Smooth muscle cell of the brain vasculature (primary cell): Measurements from ENCODE around the gene NEGR1.

ENCODE experiments used
- DNase-seq: peaks from one replicate; pipeline ENCODE4 v3.0.0-alpha.2; 2012; ENCODE audit warnings: low read depth, low spot score

The NEGR1 gene

GRCh38 chr1:71372496-71372895 lies 909.8 kb downstream of the NEGR1 start:
- DNase-seq = no peak

DNA sequence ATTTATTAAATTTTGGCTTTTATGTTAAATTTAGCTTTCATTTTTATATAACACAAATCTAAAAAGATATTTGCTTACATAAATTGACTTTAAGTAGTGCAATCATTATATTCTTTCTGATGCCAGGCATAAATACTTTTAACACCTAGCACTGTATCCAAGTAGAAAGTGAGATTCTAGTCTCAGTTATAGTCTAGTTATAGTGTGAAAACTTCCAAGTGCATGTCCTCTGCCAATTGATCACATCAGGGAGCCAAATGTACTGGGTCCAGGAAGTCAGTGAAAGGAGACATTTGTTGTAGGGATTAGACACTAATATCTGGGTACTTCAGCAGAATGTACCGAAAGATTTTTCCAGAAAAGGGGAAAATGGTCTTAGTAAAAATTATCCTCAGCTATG lies 910.8 kb downstream of the NEGR1 start:
- DNase-seq = no peak

DNA sequence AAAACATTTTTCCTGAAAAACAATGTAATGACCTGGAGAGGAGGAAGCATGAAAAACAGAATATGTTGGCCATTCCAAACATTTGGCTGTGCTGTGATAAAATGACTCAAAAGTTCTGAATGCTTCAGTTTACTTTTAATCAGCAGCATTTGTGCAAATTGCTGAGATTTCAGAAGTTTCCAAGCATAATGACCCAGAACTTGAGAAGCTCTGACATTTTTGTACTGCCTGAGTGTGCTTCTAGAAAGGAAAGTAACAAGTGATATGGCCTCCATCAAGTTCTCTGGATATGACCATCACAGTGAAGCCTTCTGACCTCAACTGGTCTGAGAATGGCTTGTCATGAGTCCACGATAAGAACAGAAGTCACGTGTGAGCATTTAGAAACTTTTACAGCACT lies 918.1 kb downstream of the NEGR1 start:
- DNase-seq = no peak

DNA sequence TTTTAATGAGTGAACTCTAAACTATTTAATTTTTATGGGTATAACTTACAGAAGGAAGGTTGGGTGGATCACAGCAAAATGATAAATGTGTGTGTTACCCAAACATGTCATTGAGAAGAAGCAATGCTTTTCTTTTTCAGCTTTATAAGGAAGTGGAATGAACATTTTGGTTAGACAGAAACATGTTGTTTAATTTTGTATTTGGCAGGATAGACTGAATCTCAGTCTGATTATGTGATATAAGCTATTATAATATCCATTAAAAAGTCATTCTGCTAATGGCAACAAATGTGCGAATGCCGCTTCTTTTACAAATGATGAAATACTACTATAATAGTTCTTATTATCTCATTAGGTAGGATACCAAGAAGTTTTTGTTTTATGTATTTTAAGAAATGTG lies 919.6 kb downstream of the NEGR1 start:
- DNase-seq = no peak

DNA sequence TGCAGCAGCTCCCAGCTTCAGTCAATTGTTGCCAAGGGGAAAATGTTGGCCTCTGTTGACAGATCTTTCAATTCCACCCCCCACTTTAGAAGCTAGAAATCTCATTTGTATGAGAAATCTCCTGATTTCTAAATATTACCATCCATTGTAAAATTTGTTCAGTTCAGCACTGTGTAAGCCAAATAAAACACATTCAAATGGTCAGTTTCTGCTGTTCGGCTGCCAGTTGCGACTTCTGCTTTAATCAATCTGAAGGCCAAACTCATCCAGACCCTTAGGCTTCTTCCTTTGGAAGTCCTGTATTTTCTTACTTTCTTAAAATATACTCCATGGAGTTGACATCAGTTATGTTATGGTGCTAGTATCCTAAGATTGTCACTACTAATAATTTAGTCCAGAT lies 920.3 kb downstream of the NEGR1 start:
- DNase-seq = no peak

GRCh38 chr1:71357708-71358107 lies 924.6 kb downstream of the NEGR1 start:
- DNase-seq = no peak

- DNase-seq = no peak
Measured at GRCh38 chr1:71351438-71351837, 930.9 kb downstream of the NEGR1 start.

DNA sequence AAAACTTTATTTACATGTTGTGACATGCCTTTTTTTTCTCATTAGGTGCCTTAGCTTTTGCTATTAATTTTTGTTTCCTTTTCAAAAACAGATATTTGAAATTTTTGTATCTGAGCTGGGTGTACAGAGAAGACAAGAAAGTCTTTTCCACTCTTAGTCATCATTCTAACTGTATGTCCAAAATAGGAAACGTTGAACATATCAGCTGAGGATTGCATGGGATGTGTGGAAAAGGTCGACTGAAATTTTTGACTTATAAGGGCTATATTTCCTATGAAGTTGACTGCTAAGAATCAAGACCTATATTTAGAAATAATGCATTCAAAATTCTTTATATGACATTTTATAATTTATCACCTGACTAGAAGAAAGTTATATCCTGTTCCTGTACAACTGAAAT lies 931.5 kb downstream of the NEGR1 start:
- no peak for DNase-seq

DNA sequence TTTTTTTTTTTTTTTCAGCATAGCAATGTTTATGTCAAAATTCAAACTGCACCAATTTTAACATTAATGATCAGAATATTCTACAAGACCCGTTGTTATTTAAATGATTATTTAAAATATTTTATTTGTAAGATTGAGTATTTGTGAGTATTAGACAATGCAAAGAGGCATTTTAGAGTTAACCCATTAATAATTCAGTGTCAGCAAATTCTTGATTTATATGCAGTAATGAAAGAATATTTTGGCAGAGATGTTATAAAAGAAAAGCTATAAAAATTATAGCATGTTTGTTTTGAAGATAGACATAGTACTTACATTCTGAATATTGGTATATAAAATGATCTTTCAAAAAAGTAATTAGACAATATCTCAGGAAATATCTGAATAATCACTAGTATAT lies 932.0 kb downstream of the NEGR1 start:
- DNase-seq = no peak
